Heart left ventricle (tissue), 16 donors: ENCODE results near the gene AR. TPM values are rescaled to one million over a fixed set of nuclear protein-coding genes. Genes with fewer than 3 reads are reported as not detected.

Experiments
- ATAC-seq, 4 donors: fragments of 200-7000 bp; cut with Tn5 transposase; one replicate each; pipeline ENCODE4 v1.9.1; 2020 to 2022; ENCODE audit warnings: moderate library complexity in 4 of 4, mild to moderate bottlenecking in 3 of 4, moderate number of reproducible peaks in 1 of 4
- DNase-seq, 5 donors: peaks; one replicate each; pipeline ENCODE4 v3.0.0-alpha.2; 2020
- H3K27ac ChIP-seq, 12 donors: fragments of 200-600 bp; sonication (generic) in 4 of 12; one replicate each; pipeline versions ENCODE4 v1.5.0 to v1.8.0; 2016 to 2022; ENCODE audit warnings: mild to moderate bottlenecking in 2 of 12
- H3K27me3 ChIP-seq, 9 donors: fragments of 200-600 bp; sonication (generic) in 2 of 9; one replicate each; pipeline versions ENCODE4 v1.5.1 to v1.8.0; 2016 to 2022; ENCODE audit warnings: mild to moderate bottlenecking in 3 of 9
- H3K36me3 ChIP-seq, 9 donors: fragments of 200-600 bp; sonication (generic) in 2 of 9; one replicate each; pipeline versions ENCODE4 v1.5.0 to v1.8.0; 2018 to 2022; ENCODE audit warnings: mild to moderate bottlenecking in 2 of 9
- H3K4me1 ChIP-seq, 12 donors: fragments of 200-600 bp; sonication (generic) in 4 of 12; one replicate each; pipeline versions ENCODE4 v1.5.0 to v1.8.0; 2016 to 2022; ENCODE audit warnings: mild to moderate bottlenecking in 3 of 12
- H3K4me3 ChIP-seq, 12 donors: fragments of 200-600 bp; sonication (generic) in 4 of 12; one replicate each; pipeline versions ENCODE4 v1.5.0 to v1.8.0; 2017 to 2022; ENCODE audit warnings: mild to moderate bottlenecking in 9 of 12, moderate library complexity in 4 of 12
- H3K9me3 ChIP-seq, 12 donors: fragments of 200-600 bp; sonication (generic) in 4 of 12; one replicate each; pipeline versions ENCODE4 v1.5.0 to v1.8.0; 2016 to 2022; ENCODE audit warnings: mild to moderate bottlenecking in 1 of 12
- CTCF ChIP-seq, 12 donors: fragments of 200-600 bp; sonication (generic) in 4 of 12; IDR thresholded peaks; one replicate each; pipeline versions ENCODE4 v1.5.0 to v1.8.0; 2018 to 2022; ENCODE audit warnings: antibody characterized with exemption in 12 of 12, mild to moderate bottlenecking in 5 of 12
- POLR2A ChIP-seq, 2 donors: fragments of 450-650 bp; IDR thresholded peaks; one replicate each; pipeline ENCODE4 v1.6.1; 2017; ENCODE audit warnings: antibody characterized with exemption in 2 of 2, mild to moderate bottlenecking in 2 of 2, moderate library complexity in 2 of 2
- WGBS, 4 donors: extraction: QIAGEN DNeasy Blood & Tissue Kit in 2 of 4; methylation state at CpG; one replicate each; pipeline versions ENCODE4 v1.1.5 to v1.1.7; 2013 to 2018; 5-methylcytosine and 5-hydroxymethylcytosine counted together
- intact Hi-C, 10 donors: fragments of 100-400 bp; cut with DNase I; formaldehyde crosslinking; loops; one replicate each; pipeline versions ENCODE4 v1.11.1 to v1.14.2; 2022
- polyA plus RNA-seq, 2 donors: library from polyadenylated mRNA; stranded (reverse); fragments of 200-250 nt; gene quantifications; one replicate each; pipeline ENCODE4 v1.2.3, GENCODE V29; 2013
- total RNA-seq, 9 donors: library from RNA; depleted of rRNA in 2 of 9; stranded (reverse); fragments of >200 nt in 2 of 9; fragmentation: NEBNext Ultra II Directional in 3 of 9; extraction: Animal tissue kit (Norgen Biotek cat#: 25700) in 3 of 9; gene quantifications; one replicate each; pipeline versions ENCODE4 v1.1.0 to v1.2.4, GENCODE V29; 2016 to 2023
- donor health status: ischemic (EF 13 %, LVEDD 7.1; RV severe dilation, severe dysfunction).
- donor health status: healthy with polysubstance abuse.
- donor health status: DM: no; HTN: yes; CAD: no.
- donor health status: DM: no; HTN: no; CAD: no.
- donor health status: ischemic (EF 25% LVEDD 6.9; RV normal size, moderate dysfunction).
- donor health status: ischemic (EF 25% LVEDD 5.7; RV mildly dilated, moderate dysfunction).
- donor health status: healthy.
- donor health status: DM: yes; HTN: yes; CAD: no.
- donor health status: ischemic (EF 35%, LVEDD 5.7; RV mildly dilated, moderate dysfunction).
- donor health status: nonischemic (EF 11% LVEDD 7.7; RV severe dilation, severe dysfunction).
- donor health status: DM: yes; HTN: yes; CAD: no.
- donor health status: PGD.
- donor health status: ischemic (EF 29% LVEDD 5.4; RV normal size, mild dysfunction).
- donor health status: nonischemic (EF 23%, LVEDD 6.1; RV moderate dilation, normal function).

Gene AR
- total and polyA plus RNA-seq, 11 donors = 3.0 to 30.1 (median 18.1) TPM

- Histone ChIP-seq H3K36me3 (no peaks in the 10 kb centered on the region), H3K9me3 (no peaks in the 10 kb centered on the region), H3K27me3 (peaks cover 0 to 4% (median 0%) of the 10 kb centered on the region in 9 donors), H3K27ac (no peak overlapping the region), H3K4me3 (no peak overlapping the region), H3K4me1 (peaks cover 0 to 4% (median 0%) of the 10 kb centered on the region in 12 donors)
- TF ChIP-seq POLR2A (IDR thresholded peaks at IDR 0.05) (no peak), CTCF (IDR thresholded peaks at IDR 0.05) (no peak)
- ATAC-seq (no peak), DNase-seq (no peak)
- intact Hi-C loops = no loop called here
- WGBS, 4 donors = 57 to 82% (median 71%) methylated on average over 4 of the region's 4 CpGs
These were observed 38.6 kb downstream of the AR start for GRCh38 chrX:67582436-67582835.

GRCh38 chrX:67583171-67583570 lies 39.4 kb downstream of the AR start:
- H3K9me3 ChIP-seq = no peaks in the 10 kb centered on the region
- no peak for ATAC-seq
- H3K4me3 ChIP-seq = no peak overlapping the region
- TF ChIP-seq POLR2A (IDR thresholded peaks at IDR 0.05) (no peak), CTCF (IDR thresholded peaks at IDR 0.05) (no peak)
- intact Hi-C loops = no loop called here
- WGBS, 4 donors = 60 to 68% (median 66%) methylated on average over 1 of the region's 1 CpG
- no peak for DNase-seq
- peaks cover 0 to 4% (median 0%) of the 10 kb centered on the region in 9 donors for H3K27me3 ChIP-seq
- no peak overlapping the region for H3K27ac ChIP-seq
- H3K4me1 ChIP-seq = peaks cover 0 to 4% (median 0%) of the 10 kb centered on the region in 12 donors
- no peaks in the 10 kb centered on the region for H3K36me3 ChIP-seq

- 46 to 70% (median 61%) methylated on average over 3 of the region's 3 CpGs for WGBS, 4 donors
- Histone ChIP-seq H3K27me3 (peaks cover 0 to 5% (median 0%) of the 10 kb centered on the region in 9 donors), H3K4me3 (no peak overlapping the region), H3K36me3 (no peaks in the 10 kb centered on the region), H3K4me1 (peaks cover 0 to 4% (median 0%) of the 10 kb centered on the region in 12 donors), H3K27ac (no peak overlapping the region), H3K9me3 (no peaks in the 10 kb centered on the region)
- DNase-seq (no peak), ATAC-seq (no peak)
- intact Hi-C loops = no loop called here
- TF ChIP-seq CTCF (IDR thresholded peaks at IDR 0.05) (no peak), POLR2A (IDR thresholded peaks at IDR 0.05) (no peak)
These were observed 41.6 kb downstream of the AR start for GRCh38 chrX:67585401-67585800.

DNA sequence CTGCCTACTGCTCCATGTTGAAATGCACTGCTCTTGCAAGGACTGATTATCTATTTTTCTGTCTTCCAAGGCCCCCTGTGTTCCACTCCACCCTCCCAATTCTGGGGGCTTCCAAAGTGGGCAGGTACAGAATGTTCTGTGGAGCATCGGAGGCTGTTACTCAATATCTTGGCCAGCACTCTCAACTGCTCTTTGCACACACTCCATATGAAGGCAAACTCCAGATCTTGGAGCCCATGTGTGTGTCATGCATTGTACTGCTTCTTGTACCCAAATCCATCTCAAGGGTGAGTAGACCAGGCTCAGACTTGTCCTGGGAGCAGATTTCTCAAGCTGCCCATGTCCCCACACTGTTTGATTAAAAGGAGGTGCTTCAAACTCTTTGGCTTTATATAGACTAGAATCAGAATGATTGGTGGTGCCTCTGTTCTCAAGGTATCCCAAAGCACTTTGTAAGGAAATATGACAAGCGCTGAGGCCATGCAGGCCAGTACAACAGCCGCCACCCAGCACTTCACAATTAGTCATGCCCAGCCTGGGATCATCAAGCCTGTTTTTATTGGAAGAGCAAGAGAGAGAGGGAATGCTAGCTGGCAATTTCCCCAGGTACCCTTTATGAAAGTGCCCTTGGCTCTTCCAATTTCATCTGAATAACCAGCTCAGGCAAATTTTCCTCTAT lies 44.3 kb downstream of the AR start:
- H3K27ac ChIP-seq = peak overlapping the region in 3 of 12 donors; percentile 13 to 30 (median 29)
- TF ChIP-seq POLR2A (IDR thresholded peaks at IDR 0.05) (no peak), CTCF (IDR thresholded peaks at IDR 0.05) (no peak)
- DNase-seq (peak in 2 of 5 donors; percentile 8 to 33), ATAC-seq (peak; percentile 32 to 80 (median 70))
- H3K4me3 ChIP-seq = no peak overlapping the region
- intact Hi-C loops = no loop called here
- H3K4me1 ChIP-seq = peaks cover 0 to 4% (median 0%) of the 10 kb centered on the region in 12 donors
- no peaks in the 10 kb centered on the region for H3K36me3 ChIP-seq
- H3K9me3 ChIP-seq = no peaks in the 10 kb centered on the region
- WGBS, 4 donors = 65 to 74% (median 72%) methylated on average over 3 of the region's 3 CpGs
- H3K27me3 ChIP-seq = peaks cover 0 to 5% (median 0%) of the 10 kb centered on the region in 9 donors
